HEK293 (cell line): Measurements from ENCODE around the gene SUV39H2.

Experiments
- CTCF ChIA-PET: fragments of 350-600 bp; formaldehyde crosslinking; extraction: SDS; loops from one replicate; lab custom pipeline; 2021; ENCODE audit warnings: antibody characterized with exemption; lab: Yijun Ruan, JAX
- POLR2A ChIA-PET: fragments of 300-600 bp; formaldehyde crosslinking; extraction: SDS; loops from one replicate; lab custom pipeline; 2020; ENCODE audit warnings: antibody characterized with exemption, inconsistent platforms; lab: Yijun Ruan, JAX
- H3K27ac ChIP-seq: fragments of 200-500 bp; sonication (Bioruptor generic); 2 replicates; pipeline ENCODE4 v1.5.1; 2014; ENCODE audit warnings: low read depth, low read length, control low read depth, inconsistent platforms; ENCODE audit errors: extremely low read depth
- H3K36me3 ChIP-seq, 2 experiments: fragments of 200-500 bp in 1 of 2; sonication (Bioruptor generic) in 1 of 2; 1 replicate in 1 of 2; 2 replicates in 1 of 2; pipeline ENCODE4 v1.5.1; 2014 to 2017; ENCODE audit warnings: inconsistent platforms in 2 of 2, low read length in 2 of 2; ENCODE audit not compliant: control insufficient read depth in 2 of 2, insufficient read depth in 1 of 2
- H3K4me1 ChIP-seq: fragments of 200-500 bp; sonication (Bioruptor generic); 2 replicates; pipeline ENCODE4 v1.5.1; 2014; ENCODE audit warnings: mild to moderate bottlenecking, low read length, inconsistent platforms; ENCODE audit not compliant: control insufficient read depth, insufficient read depth
- H3K4me3 ChIP-seq: 2 replicates; pipeline ENCODE4 v1.5.1; 2011; ENCODE audit warnings: low read depth, mild to moderate bottlenecking, control low read depth, low read length, moderate library complexity
- H3K9me3 ChIP-seq: fragments of 200-500 bp; sonication (Bioruptor generic); 2 replicates; pipeline ENCODE4 v1.5.1; 2014; ENCODE audit warnings: low read depth, low read length, inconsistent platforms; ENCODE audit not compliant: control insufficient read depth, insufficient read depth
- GLI2 ChIP-seq: fragments of 450-650 bp; formaldehyde crosslinking; IDR thresholded peaks from 2 replicates; pipeline ENCODE4; 2017; ENCODE audit warnings: missing biosample characterization, missing genetic modification characterization, low read depth, borderline replicate concordance
- HOXD13 ChIP-seq: sonication (generic); formaldehyde crosslinking; IDR thresholded peaks from 2 replicates; pipeline ENCODE4 v1.8.0; 2022; ENCODE audit warnings: missing genetic modification reagents, borderline replicate concordance
- KLF9 ChIP-seq: fragments of 450-650 bp; formaldehyde crosslinking; IDR thresholded peaks from 2 replicates; pipeline ENCODE4 v1.5.1; 2016; ENCODE audit warnings: missing biosample characterization, missing genetic modification characterization, low read depth
- OSR2 ChIP-seq: fragments of 450-650 bp; formaldehyde crosslinking; IDR thresholded peaks from 2 replicates; pipeline ENCODE4 v1.5.1; 2016; ENCODE audit warnings: missing biosample characterization, missing genetic modification characterization
- SCRT2 ChIP-seq: fragments of 450-650 bp; formaldehyde crosslinking; IDR thresholded peaks from 2 replicates; pipeline ENCODE4 v1.5.1; 2016; ENCODE audit warnings: missing biosample characterization, missing genetic modification characterization
- SP2 ChIP-seq: fragments of 450-650 bp; formaldehyde crosslinking; IDR thresholded peaks from 2 replicates; pipeline ENCODE4 v1.5.1; 2016; ENCODE audit warnings: missing biosample characterization, missing genetic modification characterization
- ZNF157 ChIP-seq: fragments of 450-650 bp; formaldehyde crosslinking; IDR thresholded peaks from 2 replicates; pipeline ENCODE4 v1.5.1; 2016; ENCODE audit warnings: missing biosample characterization, missing genetic modification characterization
- ZNF211 ChIP-seq: fragments of 450-650 bp; formaldehyde crosslinking; IDR thresholded peaks from 2 replicates; pipeline ENCODE4 v1.5.1; 2016; ENCODE audit warnings: low read depth, missing biosample characterization, missing genetic modification characterization
- ZNF292 ChIP-seq: fragments of 450-650 bp; formaldehyde crosslinking; IDR thresholded peaks from 2 replicates; pipeline ENCODE4 v1.5.1; 2016; ENCODE audit warnings: low read depth, missing biosample characterization, missing genetic modification characterization, borderline replicate concordance
- ZNF311 ChIP-seq: fragments of 450-650 bp; formaldehyde crosslinking; IDR thresholded peaks from 2 replicates; pipeline ENCODE4 v1.5.1; 2017; ENCODE audit warnings: missing biosample characterization, missing genetic modification characterization, borderline replicate concordance
- ZNF354C ChIP-seq: fragments of 450-650 bp; formaldehyde crosslinking; IDR thresholded peaks from 2 replicates; pipeline ENCODE4 v1.5.1; 2016; ENCODE audit warnings: missing biosample characterization, missing genetic modification characterization, low read depth, borderline replicate concordance
- ZNF426 ChIP-seq: fragments of 450-650 bp; formaldehyde crosslinking; IDR thresholded peaks from 2 replicates; pipeline ENCODE4 v1.5.1; 2017; ENCODE audit warnings: missing biosample characterization, missing genetic modification characterization, mild to moderate bottlenecking, inconsistent platforms, moderate library complexity
- ZNF521 ChIP-seq: fragments of 450-650 bp; formaldehyde crosslinking; IDR thresholded peaks from 2 replicates; pipeline ENCODE4 v1.5.1; 2017; ENCODE audit warnings: missing biosample characterization, mild to moderate bottlenecking, missing genetic modification characterization
- ZNF529 ChIP-seq: fragments of 450-650 bp; formaldehyde crosslinking; IDR thresholded peaks from 2 replicates; pipeline ENCODE4 v1.5.1; 2017; ENCODE audit warnings: missing genetic modification characterization, missing biosample characterization; ENCODE audit not compliant: insufficient replicate concordance
- ZNF600 ChIP-seq: fragments of 450-650 bp; formaldehyde crosslinking; IDR thresholded peaks from 2 replicates; pipeline ENCODE4 v1.5.1; 2016; ENCODE audit warnings: missing biosample characterization, missing genetic modification characterization
- ZNF660 ChIP-seq: fragments of 450-650 bp; IDR thresholded peaks from 2 replicates; pipeline ENCODE4 v1.5.1; 2018; ENCODE audit warnings: missing biosample characterization, mild to moderate bottlenecking, missing genetic modification characterization
- ZNF677 ChIP-seq: fragments of 450-650 bp; IDR thresholded peaks from 2 replicates; pipeline ENCODE4 v1.5.0; 2018; ENCODE audit warnings: missing biosample characterization, mild to moderate bottlenecking, missing genetic modification characterization, moderate library complexity
- ZNF707 ChIP-seq: fragments of 450-650 bp; formaldehyde crosslinking; IDR thresholded peaks from 2 replicates; pipeline ENCODE4 v1.5.1; 2016; ENCODE audit warnings: missing biosample characterization, missing genetic modification characterization
- TF ChIP-seq, protein P1 (sequence below): fragments of 450-650 bp; formaldehyde crosslinking; IDR thresholded peaks from 2 replicates; pipeline ENCODE4 v1.5.1; 2016; ENCODE audit warnings: missing biosample characterization, missing genetic modification characterization
- TF ChIP-seq, protein P2 (sequence below): fragments of 450-650 bp; formaldehyde crosslinking; IDR thresholded peaks from 2 replicates; pipeline ENCODE4 v1.5.1; 2016; ENCODE audit warnings: missing biosample characterization, missing genetic modification characterization
- TF ChIP-seq, protein P3 (sequence below): fragments of 450-650 bp; formaldehyde crosslinking; IDR thresholded peaks from 2 replicates; pipeline ENCODE4 v1.5.1; 2017; ENCODE audit warnings: missing biosample characterization, missing genetic modification characterization
- TF ChIP-seq, protein P4 (sequence below): fragments of 450-650 bp; formaldehyde crosslinking; IDR thresholded peaks from 2 replicates; pipeline ENCODE4 v1.5.1; 2016; ENCODE audit warnings: missing biosample characterization, missing genetic modification characterization, low read depth
- TF ChIP-seq, protein P5 (sequence below): IDR thresholded peaks from 2 replicates; pipeline ENCODE4 v1.6.1; 2011; ENCODE audit warnings: mild to moderate bottlenecking, low read depth, low read length, borderline replicate concordance

SUV39H2 gene

DNA sequence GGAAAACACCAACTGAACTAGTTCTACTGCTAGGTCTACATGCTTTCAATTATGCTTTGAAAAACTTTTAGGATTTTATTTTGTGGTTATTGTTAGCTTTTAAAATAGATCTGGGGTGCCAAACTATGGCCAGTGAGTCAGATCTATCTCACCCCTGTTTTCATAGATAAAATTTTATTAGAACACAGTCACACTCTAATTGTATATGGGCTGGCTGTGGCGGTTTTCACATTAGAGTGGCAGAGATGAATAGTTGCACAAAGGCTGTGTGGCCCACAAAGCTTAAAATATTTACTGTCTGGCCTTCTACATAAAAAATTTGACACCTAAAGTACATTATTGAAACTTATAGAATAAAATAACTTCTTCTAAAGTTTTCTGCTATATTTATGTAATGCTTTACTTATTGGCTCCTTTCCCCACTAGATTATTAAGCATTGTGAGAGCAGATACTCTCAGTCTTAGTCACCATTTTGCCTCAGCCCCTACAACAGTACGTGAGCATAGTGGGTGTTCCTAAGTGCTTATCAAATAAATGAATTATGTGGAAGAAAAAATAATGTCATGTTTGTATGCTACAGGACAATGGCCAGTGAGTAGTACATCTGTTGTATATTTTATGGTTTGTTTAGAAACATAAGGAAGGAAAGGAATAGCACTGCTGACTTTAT, 5.4 kb upstream of the SUV39H2 start:
- Histone ChIP-seq H3K36me3 (peaks cover 25 to 41% of the 10 kb centered on the region in 2 experiments), H3K9me3 (no peaks in the 10 kb centered on the region), H3K27ac (no peak overlapping the region), H3K4me1 (no peaks in the 10 kb centered on the region), H3K4me3 (no peak overlapping the region)
- CTCF ChIA-PET, result interaction anchor here (0.6 to 1.4 kb wide), 2 partner anchors 16 to 336 kb away, joined by 4 to 8 read pairs; no protein-coding TSS in a partner anchor
- POLR2A ChIA-PET, result no interaction called here
- no peak for TF ChIP-seq ZNF211
- no peak for TF ChIP-seq ZNF426 (tag by site-specific recombination)
- TF ChIP-seq, protein P1, sequence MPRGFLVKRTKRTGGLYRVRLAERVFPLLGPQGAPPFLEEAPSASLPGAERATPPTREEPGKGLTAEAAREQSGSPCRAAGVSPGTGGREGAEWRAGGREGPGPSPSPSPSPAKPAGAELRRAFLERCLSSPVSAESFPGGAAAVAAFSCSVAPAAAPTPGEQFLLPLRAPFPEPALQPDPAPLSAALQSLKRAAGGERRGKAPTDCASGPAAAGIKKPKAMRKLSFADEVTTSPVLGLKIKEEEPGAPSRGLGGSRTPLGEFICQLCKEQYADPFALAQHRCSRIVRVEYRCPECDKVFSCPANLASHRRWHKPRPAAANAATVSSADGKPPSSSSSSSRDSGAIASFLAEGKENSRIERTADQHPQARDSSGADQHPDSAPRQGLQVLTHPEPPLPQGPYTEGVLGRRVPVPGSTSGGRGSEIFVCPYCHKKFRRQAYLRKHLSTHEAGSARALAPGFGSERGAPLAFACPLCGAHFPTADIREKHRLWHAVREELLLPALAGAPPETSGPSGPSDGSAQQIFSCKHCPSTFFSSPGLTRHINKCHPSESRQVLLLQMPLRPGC, result no peak
- TF ChIP-seq ZNF600 (tag by site-specific recombination), result no peak
- TF ChIP-seq, protein P2, sequence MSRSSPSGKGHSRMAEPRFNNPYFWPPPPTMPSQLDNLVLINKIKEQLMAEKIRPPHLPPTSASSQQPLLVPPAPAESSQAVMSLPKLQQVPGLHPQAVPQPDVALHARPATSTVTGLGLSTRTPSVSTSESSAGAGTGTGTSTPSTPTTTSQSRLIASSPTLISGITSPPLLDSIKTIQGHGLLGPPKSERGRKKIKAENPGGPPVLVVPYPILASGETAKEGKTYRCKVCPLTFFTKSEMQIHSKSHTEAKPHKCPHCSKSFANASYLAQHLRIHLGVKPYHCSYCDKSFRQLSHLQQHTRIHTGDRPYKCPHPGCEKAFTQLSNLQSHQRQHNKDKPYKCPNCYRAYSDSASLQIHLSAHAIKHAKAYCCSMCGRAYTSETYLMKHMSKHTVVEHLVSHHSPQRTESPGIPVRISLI (tag by site-specific recombination), result no peak
- no peak for TF ChIP-seq ZNF292
- no peak for TF ChIP-seq ZNF660 (tag by site-specific recombination)
- TF ChIP-seq, protein P3, sequence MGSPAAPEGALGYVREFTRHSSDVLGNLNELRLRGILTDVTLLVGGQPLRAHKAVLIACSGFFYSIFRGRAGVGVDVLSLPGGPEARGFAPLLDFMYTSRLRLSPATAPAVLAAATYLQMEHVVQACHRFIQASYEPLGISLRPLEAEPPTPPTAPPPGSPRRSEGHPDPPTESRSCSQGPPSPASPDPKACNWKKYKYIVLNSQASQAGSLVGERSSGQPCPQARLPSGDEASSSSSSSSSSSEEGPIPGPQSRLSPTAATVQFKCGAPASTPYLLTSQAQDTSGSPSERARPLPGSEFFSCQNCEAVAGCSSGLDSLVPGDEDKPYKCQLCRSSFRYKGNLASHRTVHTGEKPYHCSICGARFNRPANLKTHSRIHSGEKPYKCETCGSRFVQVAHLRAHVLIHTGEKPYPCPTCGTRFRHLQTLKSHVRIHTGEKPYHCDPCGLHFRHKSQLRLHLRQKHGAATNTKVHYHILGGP (tag by site-specific recombination), result no peak
- no peak for TF ChIP-seq ZNF529
- no peak for TF ChIP-seq SP2 (tag by site-specific recombination)
- TF ChIP-seq GLI2 (tag by site-specific recombination), result no peak
- TF ChIP-seq ZNF707, result no peak
- no peak for TF ChIP-seq OSR2 (tag by site-specific recombination)
- TF ChIP-seq, protein P4, sequence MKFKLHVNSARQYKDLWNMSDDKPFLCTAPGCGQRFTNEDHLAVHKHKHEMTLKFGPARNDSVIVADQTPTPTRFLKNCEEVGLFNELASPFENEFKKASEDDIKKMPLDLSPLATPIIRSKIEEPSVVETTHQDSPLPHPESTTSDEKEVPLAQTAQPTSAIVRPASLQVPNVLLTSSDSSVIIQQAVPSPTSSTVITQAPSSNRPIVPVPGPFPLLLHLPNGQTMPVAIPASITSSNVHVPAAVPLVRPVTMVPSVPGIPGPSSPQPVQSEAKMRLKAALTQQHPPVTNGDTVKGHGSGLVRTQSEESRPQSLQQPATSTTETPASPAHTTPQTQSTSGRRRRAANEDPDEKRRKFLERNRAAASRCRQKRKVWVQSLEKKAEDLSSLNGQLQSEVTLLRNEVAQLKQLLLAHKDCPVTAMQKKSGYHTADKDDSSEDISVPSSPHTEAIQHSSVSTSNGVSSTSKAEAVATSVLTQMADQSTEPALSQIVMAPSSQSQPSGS (tag by site-specific recombination), result no peak
- no peak for TF ChIP-seq SCRT2 (tag by site-specific recombination)
- no peak for TF ChIP-seq ZNF311 (tag by site-specific recombination)
- no peak for TF ChIP-seq ZNF354C (tag by site-specific recombination)

DNA sequence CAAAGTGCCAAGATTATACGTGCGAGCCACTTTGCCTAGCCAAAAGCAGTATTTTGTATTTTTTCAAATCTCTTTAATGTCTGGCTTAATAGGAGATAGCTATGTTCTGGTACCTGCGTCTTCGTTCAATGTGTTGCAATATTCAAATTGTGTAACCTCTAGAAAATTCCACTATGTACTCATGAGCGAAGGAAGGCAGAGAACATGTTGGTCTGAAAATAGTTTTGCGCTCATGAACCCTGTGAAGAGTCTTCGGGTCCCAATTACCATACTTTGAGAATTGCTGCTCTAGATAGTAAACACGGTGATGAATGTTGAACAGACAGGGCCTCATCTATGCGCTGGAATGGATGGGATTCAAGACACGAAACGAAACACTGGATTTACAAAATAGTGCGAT, 2.7 kb upstream of the SUV39H2 start:
- H3K4me3 ChIP-seq, result no peak overlapping the region
- POLR2A ChIA-PET, result interaction anchor here (4.9 kb wide), 1 partner anchor 38 kb away, joined by 68 read pairs; the partner anchor contains the start of genes CDNF, HSPA14 and MSANTD7
- TF ChIP-seq KLF9 (tag by site-specific recombination), result no peak
- TF ChIP-seq, protein P5, sequence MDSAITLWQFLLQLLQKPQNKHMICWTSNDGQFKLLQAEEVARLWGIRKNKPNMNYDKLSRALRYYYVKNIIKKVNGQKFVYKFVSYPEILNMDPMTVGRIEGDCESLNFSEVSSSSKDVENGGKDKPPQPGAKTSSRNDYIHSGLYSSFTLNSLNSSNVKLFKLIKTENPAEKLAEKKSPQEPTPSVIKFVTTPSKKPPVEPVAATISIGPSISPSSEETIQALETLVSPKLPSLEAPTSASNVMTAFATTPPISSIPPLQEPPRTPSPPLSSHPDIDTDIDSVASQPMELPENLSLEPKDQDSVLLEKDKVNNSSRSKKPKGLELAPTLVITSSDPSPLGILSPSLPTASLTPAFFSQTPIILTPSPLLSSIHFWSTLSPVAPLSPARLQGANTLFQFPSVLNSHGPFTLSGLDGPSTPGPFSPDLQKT, result no peak
- no peak for TF ChIP-seq ZNF521 (tag by site-specific recombination)
- no peak for TF ChIP-seq ZNF677 (tag by site-specific recombination)
- no peak for TF ChIP-seq HOXD13
- TF ChIP-seq ZNF157 (tag by site-specific recombination), result no peak
- H3K9me3 ChIP-seq, result no peaks in the 10 kb centered on the region
- no peaks in the 10 kb centered on the region for H3K4me1 ChIP-seq
- CTCF ChIA-PET, result interaction anchor here (0.6 to 1.4 kb wide), 3 partner anchors 9 to 1764 kb away, joined by 3 to 5 read pairs (median 3); no protein-coding TSS in a partner anchor
- no peak overlapping the region for H3K27ac ChIP-seq
- H3K36me3 ChIP-seq, result peaks cover 10 to 17% of the 10 kb centered on the region in 2 experiments
